SK-N-MC (cell line): ENCODE data around the gene MRPL39.

ENCODE experiments used
- EZH2 ChIP-seq: fragments of 200-600 bp; sonication (generic); IDR thresholded peaks from one replicate; pipeline ENCODE4 v1.6.1; 2017; ENCODE audit warnings: antibody characterized with exemption
- FOXP2 ChIP-seq: optimal IDR thresholded peaks from 2 replicates; pipeline ENCODE3; 2011; ENCODE audit warnings: mild to moderate bottlenecking, moderate library complexity; ENCODE audit not compliant: insufficient read depth; ENCODE audit errors: extremely low read length, control extremely low read depth
- POLR2AphosphoS5 ChIP-seq: IDR thresholded peaks from 2 replicates; pipeline ENCODE4 v1.6.1; 2012; ENCODE audit warnings: mild to moderate bottlenecking, low read depth, low read length, borderline replicate concordance

DNA sequence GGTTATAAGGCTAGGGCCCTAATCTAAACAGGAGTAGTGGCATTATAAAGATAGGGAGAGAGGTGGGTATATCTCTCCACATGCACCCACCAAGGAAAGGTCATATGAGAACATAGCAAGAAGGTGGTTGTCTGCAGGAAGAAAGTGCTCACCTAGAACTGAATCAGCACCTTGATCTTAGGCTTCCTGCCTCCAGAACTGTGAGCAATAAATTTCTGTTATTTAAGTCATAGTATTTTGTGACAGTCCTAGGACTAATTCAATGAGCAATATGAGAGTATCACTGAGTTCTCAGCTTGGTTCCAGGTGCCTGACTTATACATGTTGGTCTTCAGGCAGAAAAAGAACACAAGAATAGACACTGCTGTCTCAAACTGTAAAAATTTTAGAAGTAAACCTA is 51.8 kb downstream of the MRPL39 start:
- TF ChIP-seq POLR2AphosphoS5 = no peak
- no peak for TF ChIP-seq EZH2
- no peak for TF ChIP-seq FOXP2
